Ascending aorta (tissue), 2 donors: ENCODE data around the gene PPP4R1. TPM values are rescaled to one million over a fixed set of nuclear protein-coding genes. Genes with fewer than 3 reads are reported as not detected.

Experiments
- DNase-seq, 2 donors: peaks; one replicate each; pipeline ENCODE4 v3.0.0-alpha.2; 2019; ENCODE audit warnings: low spot score in 2 of 2
- H3K27ac ChIP-seq, 2 donors: fragments of 200-600 bp; sonication (generic); one replicate each; pipeline ENCODE4 v1.5.1; 2016 to 2017; ENCODE audit warnings: mild to moderate bottlenecking in 1 of 2
- H3K27me3 ChIP-seq: fragments of 200-600 bp; sonication (generic); one replicate; pipeline ENCODE4 v1.5.1; 2017
- H3K36me3 ChIP-seq, 2 donors: fragments of 200-600 bp; sonication (generic); one replicate each; pipeline ENCODE4 v1.5.1; 2016
- H3K4me1 ChIP-seq, 2 donors: fragments of 200-600 bp; sonication (generic); one replicate each; pipeline ENCODE4 v1.5.1; 2016 to 2017; ENCODE audit warnings: mild to moderate bottlenecking in 1 of 2
- H3K4me3 ChIP-seq, 2 donors: fragments of 200-600 bp; sonication (generic); one replicate each; pipeline ENCODE4 v1.5.1; 2016 to 2017; ENCODE audit warnings: mild to moderate bottlenecking in 1 of 2
- H3K9me3 ChIP-seq, 2 donors: fragments of 200-600 bp; sonication (generic); one replicate each; pipeline ENCODE4 v1.5.1; 2016
- intact Hi-C: fragments of 100-400 bp; cut with DNase I; formaldehyde crosslinking; loops from one replicate; pipeline ENCODE4 v1.15.1; 2023
- total RNA-seq: library from RNA; depleted of rRNA; stranded (reverse); fragments of >200 nt; gene quantifications from one replicate; pipeline ENCODE4 v1.1.0, GENCODE V29; 2016
- TF ChIP-seq, protein P1 (sequence below), 3 experiments: fragments of 200-600 bp in 2 of 3; fragments of 450-650 bp in 1 of 3; sonication (generic) in 2 of 3; IDR thresholded peaks; one replicate each; pipeline ENCODE4 v1.5.1; 2016 to 2019; ENCODE audit warnings: antibody characterized with exemption in 3 of 3, mild to moderate bottlenecking in 1 of 3, moderate library complexity in 1 of 3

The PPP4R1 gene
- total RNA-seq, 1 donor from 2014 or later = 34.4 TPM

DNA sequence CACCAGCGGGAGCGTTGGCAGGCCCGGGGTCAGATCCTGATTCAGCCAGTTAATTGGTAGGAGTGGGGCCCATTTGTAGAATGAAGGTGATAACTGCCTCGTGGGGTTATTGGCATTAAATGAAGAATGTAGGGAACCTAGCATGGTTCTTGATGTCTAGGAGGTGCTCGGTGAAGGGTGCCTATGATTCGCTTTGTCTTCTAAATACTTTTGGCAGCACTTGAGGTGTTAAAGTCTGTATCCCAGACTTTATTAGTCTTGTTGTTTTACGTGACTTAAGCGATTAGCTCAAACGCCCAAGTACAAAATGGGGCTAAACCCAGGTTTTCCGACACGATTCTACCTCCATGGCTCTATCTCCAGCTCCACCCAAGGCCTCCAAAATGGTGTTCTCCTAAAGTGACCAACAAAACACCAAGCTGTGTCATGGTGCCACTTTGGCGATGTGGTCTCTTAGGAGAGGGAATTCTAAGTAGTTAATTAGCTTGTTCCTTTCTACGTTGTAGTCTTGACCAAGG lies 980 bp upstream of the PPP4R1 start:
- no peaks in the 10 kb centered on the region for H3K36me3 ChIP-seq
- intact Hi-C loops = loop anchor here (2.0 to 10.0 kb wide), 6 partner anchors 37 to 911 kb away; partner anchors contain the start of genes ANKRD12, NAPG and RALBP1
- H3K4me1 ChIP-seq = peaks cover 11 to 18% of the 10 kb centered on the region in 2 donors

DNA sequence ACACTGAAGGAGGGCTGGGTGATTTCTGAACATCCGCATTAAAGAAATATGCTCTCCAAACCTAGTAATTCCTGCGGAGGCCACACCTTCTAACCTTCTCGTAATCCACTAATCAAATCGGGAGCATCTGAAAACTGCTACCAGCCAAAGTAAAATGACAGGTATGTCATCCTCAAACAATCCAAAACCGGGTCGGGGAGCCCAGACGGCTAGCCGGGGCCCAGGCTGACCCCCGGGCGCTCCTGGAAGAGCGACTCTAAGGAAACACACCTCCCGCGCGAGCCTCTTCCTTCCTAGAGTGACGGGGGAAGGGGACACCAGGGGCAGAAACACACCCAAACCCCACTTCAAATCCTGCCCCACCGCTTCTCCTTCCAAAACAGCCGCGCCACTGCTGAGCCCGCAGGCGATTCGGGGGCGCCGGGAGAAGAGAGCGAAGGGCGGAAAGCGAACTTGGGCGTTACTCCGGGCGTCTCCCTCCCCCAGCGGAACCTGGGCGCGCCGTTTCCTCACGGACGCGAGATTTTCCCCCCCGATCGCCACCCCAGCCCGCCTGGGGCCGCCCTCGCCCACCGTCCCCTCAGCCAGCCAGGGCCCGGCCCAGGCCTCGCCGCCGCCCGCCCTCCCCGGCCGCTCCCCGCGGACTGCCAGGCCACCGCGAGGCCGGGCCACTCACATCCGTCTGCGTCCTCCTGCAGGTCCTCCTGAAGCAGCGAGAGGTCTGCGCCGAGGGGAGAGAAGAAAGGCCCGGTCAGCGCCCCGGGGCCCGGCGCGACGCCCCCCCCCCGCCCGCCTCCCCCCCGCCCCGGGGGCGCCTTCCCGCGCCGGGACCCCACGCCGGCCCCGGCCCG lies 584 bp downstream of the PPP4R1 start:
- Histone ChIP-seq H3K4me1 (peaks cover 11 to 24% of the 10 kb centered on the region in 2 donors), H3K4me3 (peak overlapping the region; percentile 71 to 89), H3K27ac (peak overlapping the region; percentile 95 to 98), H3K36me3 (no peaks in the 10 kb centered on the region), H3K27me3 (no peaks in the 10 kb centered on the region), H3K9me3 (no peaks in the 10 kb centered on the region)
- intact Hi-C loops = loop anchor here (1.0 to 10.0 kb wide), 7 partner anchors 39 to 913 kb away; partner anchors contain the start of genes ANKRD12, NAPG, RALBP1 and VAPA
- peak in 1 of 2 donors; percentile 78 for DNase-seq
- TF ChIP-seq, protein P1, sequence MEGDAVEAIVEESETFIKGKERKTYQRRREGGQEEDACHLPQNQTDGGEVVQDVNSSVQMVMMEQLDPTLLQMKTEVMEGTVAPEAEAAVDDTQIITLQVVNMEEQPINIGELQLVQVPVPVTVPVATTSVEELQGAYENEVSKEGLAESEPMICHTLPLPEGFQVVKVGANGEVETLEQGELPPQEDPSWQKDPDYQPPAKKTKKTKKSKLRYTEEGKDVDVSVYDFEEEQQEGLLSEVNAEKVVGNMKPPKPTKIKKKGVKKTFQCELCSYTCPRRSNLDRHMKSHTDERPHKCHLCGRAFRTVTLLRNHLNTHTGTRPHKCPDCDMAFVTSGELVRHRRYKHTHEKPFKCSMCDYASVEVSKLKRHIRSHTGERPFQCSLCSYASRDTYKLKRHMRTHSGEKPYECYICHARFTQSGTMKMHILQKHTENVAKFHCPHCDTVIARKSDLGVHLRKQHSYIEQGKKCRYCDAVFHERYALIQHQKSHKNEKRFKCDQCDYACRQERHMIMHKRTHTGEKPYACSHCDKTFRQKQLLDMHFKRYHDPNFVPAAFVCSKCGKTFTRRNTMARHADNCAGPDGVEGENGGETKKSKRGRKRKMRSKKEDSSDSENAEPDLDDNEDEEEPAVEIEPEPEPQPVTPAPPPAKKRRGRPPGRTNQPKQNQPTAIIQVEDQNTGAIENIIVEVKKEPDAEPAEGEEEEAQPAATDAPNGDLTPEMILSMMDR (IDR thresholded peaks at IDR 0.05) = peak in 1 of 3 experiments; percentile 13

More for the DNA sequence above, 980 bp upstream of the PPP4R1 start:
- TF ChIP-seq, protein P1 (IDR thresholded peaks at IDR 0.05) = no peak
- H3K4me3 ChIP-seq = peak overlapping the region; percentile 71 to 89
- peak overlapping the region; percentile 95 to 98 for H3K27ac ChIP-seq
- no peaks in the 10 kb centered on the region for H3K9me3 ChIP-seq
- H3K27me3 ChIP-seq = no peaks in the 10 kb centered on the region
- no peak for DNase-seq

DNA sequence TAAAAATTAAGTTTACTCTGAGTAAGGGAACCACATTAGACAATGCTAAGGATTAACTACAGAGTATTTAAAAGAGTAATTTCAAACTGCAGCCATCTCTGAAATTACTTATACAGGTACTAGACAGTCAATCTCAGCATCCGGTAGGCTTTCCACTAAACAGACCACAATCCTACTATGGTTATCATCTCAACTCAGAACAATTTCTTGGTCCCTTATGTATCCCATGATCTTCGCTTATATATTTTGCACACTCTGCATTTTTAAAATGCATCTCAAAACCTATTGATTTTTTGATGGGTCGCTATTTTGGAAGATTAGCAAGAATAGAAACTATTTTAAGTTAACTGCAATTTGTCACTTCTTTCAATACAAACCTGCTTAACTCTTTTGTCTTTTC lies 1.4 kb downstream of the PPP4R1 start:
- H3K27me3 ChIP-seq = no peaks in the 10 kb centered on the region
- TF ChIP-seq, protein P1 (IDR thresholded peaks at IDR 0.05) = no peak
- no peaks in the 10 kb centered on the region for H3K9me3 ChIP-seq
- no peak for DNase-seq
- peaks cover 11 to 24% of the 10 kb centered on the region in 2 donors for H3K4me1 ChIP-seq
- intact Hi-C loops = loop anchor here (1.0 to 10.0 kb wide), 5 partner anchors 38 to 478 kb away; partner anchors contain the start of genes ANKRD12, RAB31 and RALBP1
- peak overlapping the region in 1 of 2 donors; percentile 98 for H3K27ac ChIP-seq
- no peaks in the 10 kb centered on the region for H3K36me3 ChIP-seq
- peak overlapping the region; percentile 71 to 89 for H3K4me3 ChIP-seq

DNA sequence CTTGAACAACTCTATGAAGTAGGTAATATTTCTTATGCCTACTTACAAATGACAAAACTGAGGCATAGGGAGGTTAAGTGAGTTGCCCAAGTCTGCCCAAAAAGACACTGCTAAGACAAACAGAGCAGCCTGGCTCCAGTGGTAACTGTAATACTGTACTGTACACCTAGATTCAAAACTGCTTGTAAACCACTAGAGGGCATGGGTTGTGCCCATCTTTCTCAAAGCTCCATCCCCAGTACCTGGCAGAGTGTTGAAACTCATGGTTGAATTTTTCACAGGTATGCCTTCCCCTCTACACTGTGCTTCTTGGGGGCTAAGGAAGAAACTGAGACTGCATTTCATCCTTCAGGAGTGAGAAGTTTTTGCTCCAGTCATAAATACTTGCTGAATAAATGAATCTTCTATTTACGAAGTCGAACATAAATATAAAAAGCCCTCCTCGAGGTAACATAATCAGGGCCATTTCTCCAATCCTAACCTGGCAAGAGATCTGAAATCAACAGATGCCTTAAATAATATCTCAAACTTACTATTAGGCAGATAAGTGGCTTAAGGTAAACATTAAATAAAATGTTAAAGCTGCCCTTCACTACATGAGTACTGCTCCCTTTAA lies 2.0 kb downstream of the PPP4R1 start:
- peak overlapping the region; percentile 71 to 89 for H3K4me3 ChIP-seq
- no peak for DNase-seq
- TF ChIP-seq, protein P1 (IDR thresholded peaks at IDR 0.05) = peak; percentile 21 to 64 (median 47)
- no peaks in the 10 kb centered on the region for H3K36me3 ChIP-seq
- H3K27me3 ChIP-seq = no peaks in the 10 kb centered on the region
- no peak overlapping the region for H3K27ac ChIP-seq
- intact Hi-C loops = loop anchor here (1.0 to 10.0 kb wide), 5 partner anchors 38 to 478 kb away; partner anchors contain the start of genes ANKRD12, RAB31 and RALBP1
- H3K4me1 ChIP-seq = peaks cover 11 to 24% of the 10 kb centered on the region in 2 donors
- no peaks in the 10 kb centered on the region for H3K9me3 ChIP-seq

DNA sequence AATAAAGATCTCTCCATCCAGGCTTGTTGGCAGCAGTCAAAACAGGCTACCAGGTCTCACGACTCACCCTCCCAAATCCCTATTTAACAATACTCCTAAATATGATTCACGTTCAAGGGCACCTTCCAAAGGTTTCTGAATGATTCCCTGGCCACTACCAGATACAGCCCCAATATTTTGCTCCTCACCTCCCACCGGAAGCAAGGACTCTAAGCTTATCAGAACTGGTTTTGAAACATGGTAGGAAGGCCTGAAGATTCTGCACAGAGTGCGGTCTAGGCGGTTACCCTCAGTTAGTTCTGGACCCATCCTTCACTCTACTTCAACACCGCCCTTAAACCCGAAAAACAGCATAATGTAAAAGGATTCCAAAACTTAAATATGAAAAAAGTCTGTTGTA lies 5.2 kb downstream of the PPP4R1 start:
- H3K27ac ChIP-seq = no peak overlapping the region
- DNase-seq = no peak
- TF ChIP-seq, protein P1 (IDR thresholded peaks at IDR 0.05) = no peak
- H3K36me3 ChIP-seq = no peaks in the 10 kb centered on the region
- no peak overlapping the region for H3K4me3 ChIP-seq
- no peaks in the 10 kb centered on the region for H3K27me3 ChIP-seq
- H3K4me1 ChIP-seq = peaks cover 5 to 17% of the 10 kb centered on the region in 2 donors
- H3K9me3 ChIP-seq = no peaks in the 10 kb centered on the region
- intact Hi-C loops = no loop called here
